SK-N-SH (cell line): Measurements from ENCODE around the gene PDXDC1. TPM values are rescaled to one million over a fixed set of nuclear protein-coding genes. Genes with fewer than 3 reads are reported as not detected.
"Not testable (repeated sequence)": the region's sequence is repeated elsewhere in the genome, so short reads cannot be mapped to it uniquely, and the experiment has no call there.

Experiments used
- CTCF ChIA-PET: fragments of 300-600, 350-600 bp; formaldehyde crosslinking; extraction: SDS; loops from one replicate; lab custom pipeline; 2021; lab: Yijun Ruan, JAX
- POLR2A ChIA-PET: fragments of 350-600 bp; sonication (Branson Sonifier 250); formaldehyde crosslinking; extraction: SDS; loops from one replicate; lab custom pipeline; 2020; ENCODE audit warnings: antibody characterized with exemption, inconsistent platforms; lab: Yijun Ruan, JAX
- DNase-seq: peaks from one replicate; pipeline ENCODE4 v3.0.0; 2012
- H2AFZ ChIP-seq: fragments of 200-600 bp; sonication (generic); 2 replicates; pipeline ENCODE4 v1.8.1; 2016; ENCODE audit warnings: antibody characterized with exemption, mild to moderate bottlenecking, low read depth
- H3F3A ChIP-seq: fragments of 200-600 bp; sonication (generic); replicated peaks from 2 replicates; pipeline ENCODE3; 2016; ENCODE audit warnings: antibody characterized with exemption, mild to moderate bottlenecking; ENCODE audit not compliant: insufficient read depth
- H3K27ac ChIP-seq, 2 experiments: fragments of 200-500 bp in 1 of 2; fragments of 200-600 bp in 1 of 2; sonication (Bioruptor generic) in 1 of 2; sonication (generic), shearing (Covaris generic) in 1 of 2; 2 replicates each; pipeline versions ENCODE4 v1.5.1 to v1.6.1; 2014 to 2016; ENCODE audit warnings: low read depth in 2 of 2, inconsistent platforms in 1 of 2, low read length in 1 of 2, mild to moderate bottlenecking in 1 of 2, mixed read lengths in 1 of 2
- H3K27me3 ChIP-seq: fragments of 200-600 bp; sonication (generic), shearing (Covaris generic); 2 replicates; pipeline ENCODE4 v1.6.1; 2016; ENCODE audit warnings: mixed run types; ENCODE audit not compliant: insufficient read depth
- H3K36me3 ChIP-seq, 2 experiments: fragments of 200-500 bp in 1 of 2; fragments of 200-600 bp in 1 of 2; sonication (Bioruptor generic) in 1 of 2; sonication (generic) in 1 of 2; replicated peaks in 1 of 2; 2 replicates each; pipeline versions ENCODE3 to v1.5.1; 2014 to 2016; ENCODE audit warnings: low read length in 1 of 2, mild to moderate bottlenecking in 1 of 2; ENCODE audit not compliant: insufficient read depth in 2 of 2, control insufficient read depth in 1 of 2
- H3K4me1 ChIP-seq, 2 experiments: fragments of 200-500 bp in 1 of 2; fragments of 200-600 bp in 1 of 2; sonication (Bioruptor generic) in 1 of 2; sonication (generic), shearing (Covaris generic) in 1 of 2; 2 replicates each; pipeline versions ENCODE4 v1.5.1 to v1.6.1; 2014 to 2016; ENCODE audit warnings: low read depth in 1 of 2, low read length in 1 of 2, mixed run types in 1 of 2; ENCODE audit not compliant: insufficient read depth in 2 of 2, control insufficient read depth in 1 of 2
- H3K4me2 ChIP-seq: fragments of 200-600 bp; sonication (generic), shearing (Covaris generic); 2 replicates; pipeline ENCODE4 v1.6.1; 2017; ENCODE audit warnings: mixed run types
- H3K4me3 ChIP-seq, 2 experiments: fragments of 200-500 bp in 1 of 2; fragments of 200-600 bp in 1 of 2; sonication (Bioruptor generic) in 1 of 2; sonication (generic), shearing (Covaris generic) in 1 of 2; 2 replicates each; pipeline versions ENCODE4 v1.5.1 to v1.8.1; 2014 to 2016; ENCODE audit warnings: low read depth in 2 of 2, inconsistent platforms in 1 of 2, low read length in 1 of 2, mild to moderate bottlenecking in 1 of 2, mixed read lengths in 1 of 2, moderate library complexity in 1 of 2
- H3K79me2 ChIP-seq: fragments of 200-600 bp; sonication (generic); 2 replicates; pipeline ENCODE4 v1.8.1; 2017; ENCODE audit warnings: mild to moderate bottlenecking; ENCODE audit not compliant: insufficient read depth
- H3K9ac ChIP-seq: fragments of 200-600 bp; sonication (generic); 2 replicates; pipeline ENCODE4 v1.6.1; 2017; ENCODE audit warnings: mixed run types
- H3K9me2 ChIP-seq: fragments of 200-600 bp; sonication (generic); 2 replicates; pipeline ENCODE4 v1.6.1; 2017; ENCODE audit warnings: mixed run types
- H3K9me3 ChIP-seq: fragments of 200-600 bp; sonication (generic); 2 replicates; pipeline ENCODE4 v1.6.1; 2017; ENCODE audit warnings: mixed run types, mild to moderate bottlenecking, moderate library complexity
- H4K20me1 ChIP-seq: fragments of 200-600 bp; sonication (generic); 2 replicates; pipeline ENCODE4 v1.6.1; 2017; ENCODE audit warnings: mild to moderate bottlenecking, mixed run types; ENCODE audit not compliant: insufficient read depth
- POLR2AphosphoS5 ChIP-seq: IDR thresholded peaks from 2 replicates; pipeline ENCODE4 v1.6.1; 2012; ENCODE audit warnings: low read depth, low read length
- WGBS: methylation state at CpG from one replicate; pipeline ENCODE4 v1.1.6; 2017; ENCODE audit warnings: low lambda C conversion rate; 5-methylcytosine and 5-hydroxymethylcytosine counted together
- polyA plus RNA-seq, 3 experiments: library from polyadenylated mRNA; depleted of rRNA; stranded (reverse); fragments of >200 nt; gene quantifications; 2 replicates each; pipeline ENCODE4 v1.2.3, GENCODE V29; 2012

The PDXDC1 gene
- polyA plus RNA-seq, 1 of the 3 experiments (the other 2 are of a cell fraction), result 37.4 TPM

DNA sequence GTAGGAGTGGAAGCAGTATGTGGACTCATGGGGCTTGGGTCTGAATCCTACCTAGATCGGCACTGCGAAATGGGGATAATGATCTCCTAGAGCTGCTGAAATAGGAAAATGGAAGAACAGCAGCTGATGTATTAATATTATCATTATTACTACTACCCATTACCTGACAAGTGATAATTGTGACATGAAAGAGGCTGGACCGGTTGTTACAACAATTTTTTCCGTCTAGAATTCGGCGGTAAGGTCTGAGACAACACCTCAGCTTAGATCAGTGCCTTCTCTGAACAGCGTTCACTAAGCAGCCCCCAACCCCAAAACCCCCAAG, 533 bp upstream of the PDXDC1 start:
- H3K9me2 ChIP-seq, H3K4me1 ChIP-seq, H3K9me3 ChIP-seq, POLR2A ChIA-PET, H3K27me3 ChIP-seq, H3F3A ChIP-seq, DNase-seq: not testable (repeated sequence)
- Histone ChIP-seq H3K9ac (peak overlapping the region; percentile 95), H2AFZ (peak overlapping the region; percentile 97), H3K4me3 (peak overlapping the region; percentile 79 to 89), H3K79me2 (peaks cover 47% of the 10 kb centered on the region), H4K20me1 (peaks cover 28% of the 10 kb centered on the region), H3K4me2 (peak overlapping the region; percentile 82)
- WGBS, result 2% methylated on average over 7 of the region's 7 CpGs
- peak; percentile 19; the same call in 1 of the 2 replicates for TF ChIP-seq POLR2AphosphoS5
- TF ChIP-seq, all 33 proteins: peak for 1; not testable (repeated sequence) for 32
- CTCF ChIA-PET, result interaction anchor here (1.2 kb wide), 1 partner anchor 11 kb away, joined by 3 read pairs; no protein-coding TSS in a partner anchor
- H3K27ac ChIP-seq, result peak overlapping the region; percentile 62 to 67; a peak in 3 of 4 replicates
- not testable (repeated sequence) for H3K36me3 ChIP-seq

DNA sequence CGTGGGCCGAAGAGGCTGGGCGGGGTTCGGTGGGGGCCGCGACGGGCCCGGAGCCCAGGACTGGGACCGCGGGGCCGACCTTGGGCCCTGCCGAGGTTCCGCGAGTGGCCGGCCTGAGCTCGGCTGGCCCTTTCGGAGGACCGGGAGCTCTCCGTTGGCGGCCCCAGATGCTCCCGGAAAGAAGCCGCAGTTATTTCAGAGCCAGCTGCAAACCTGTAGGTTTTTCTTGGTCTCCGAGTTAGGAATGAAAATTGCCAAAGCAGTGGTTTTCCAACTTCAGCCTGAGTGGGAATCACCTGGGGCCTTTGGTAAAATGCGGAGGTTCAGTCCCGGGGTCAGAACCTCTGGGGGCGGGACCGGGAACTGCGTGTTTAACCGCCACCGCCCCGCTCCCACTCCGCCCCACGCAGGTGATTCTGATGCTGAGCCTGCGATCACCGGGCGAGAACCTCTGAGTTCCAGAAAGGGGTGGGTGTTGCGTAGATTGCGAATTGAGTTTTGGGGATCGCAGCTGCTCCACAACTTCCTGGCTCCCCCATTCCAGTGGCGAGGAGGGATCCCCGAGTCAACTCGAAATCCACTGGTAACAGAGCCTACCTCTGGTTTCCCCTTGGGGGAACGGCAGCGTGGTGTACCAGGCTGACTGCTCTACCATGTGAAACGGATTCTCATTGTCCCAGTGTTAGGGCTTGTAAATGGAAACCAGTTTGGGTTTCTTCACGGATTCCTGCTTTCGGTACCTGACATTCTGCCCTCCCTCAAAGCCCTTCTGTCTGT, 780 bp downstream of the PDXDC1 start:
- H3F3A ChIP-seq, H3K27me3 ChIP-seq, POLR2A ChIA-PET, H3K36me3 ChIP-seq, H3K4me1 ChIP-seq, H3K9me3 ChIP-seq, H3K9me2 ChIP-seq: not testable (repeated sequence)
- H3K4me3 ChIP-seq, result peak overlapping the region; percentile 79 to 89
- peaks cover 41% of the 10 kb centered on the region for H4K20me1 ChIP-seq
- peak; percentile 47 for DNase-seq
- peak overlapping the region; percentile 95 for H3K9ac ChIP-seq
- H3K4me2 ChIP-seq, result peak overlapping the region; percentile 82
- peaks cover 60% of the 10 kb centered on the region for H3K79me2 ChIP-seq
- CTCF ChIA-PET, result interaction anchor here (1.2 kb wide), 1 partner anchor 13 kb away, joined by 3 read pairs; no protein-coding TSS in a partner anchor
- WGBS, result 13% methylated on average over 20 of the region's 47 CpGs
- peak overlapping the region in 1 of 2 experiments; percentile 67; a peak in 1 of 4 replicates for H3K27ac ChIP-seq
- peak overlapping the region; percentile 97 for H2AFZ ChIP-seq

- DNase-seq, POLR2A ChIA-PET, H3K9me2 ChIP-seq, H3K4me1 ChIP-seq, H3K9me3 ChIP-seq, H3K36me3 ChIP-seq, H3F3A ChIP-seq, H2AFZ ChIP-seq, H3K9ac ChIP-seq, CTCF ChIA-PET, H3K27me3 ChIP-seq, H3K27ac ChIP-seq: not testable (repeated sequence)
- H4K20me1 ChIP-seq, result peaks cover 57% of the 10 kb centered on the region
- H3K79me2 ChIP-seq, result peaks cover 76% of the 10 kb centered on the region
- peak overlapping the region; percentile 82; the same call in 1 of the 2 replicates for H3K4me2 ChIP-seq
- H3K4me3 ChIP-seq, result 0 out of 4 replicates have a peak overlapping the region, but pooled peaks of 1 of the 2 experiments have one; percentile 89
- WGBS, result 90% methylated on average over 16 of the region's 16 CpGs
These were observed 2.3 kb downstream of the PDXDC1 start for GRCh38 chr16:14976971-14977736.

DNA sequence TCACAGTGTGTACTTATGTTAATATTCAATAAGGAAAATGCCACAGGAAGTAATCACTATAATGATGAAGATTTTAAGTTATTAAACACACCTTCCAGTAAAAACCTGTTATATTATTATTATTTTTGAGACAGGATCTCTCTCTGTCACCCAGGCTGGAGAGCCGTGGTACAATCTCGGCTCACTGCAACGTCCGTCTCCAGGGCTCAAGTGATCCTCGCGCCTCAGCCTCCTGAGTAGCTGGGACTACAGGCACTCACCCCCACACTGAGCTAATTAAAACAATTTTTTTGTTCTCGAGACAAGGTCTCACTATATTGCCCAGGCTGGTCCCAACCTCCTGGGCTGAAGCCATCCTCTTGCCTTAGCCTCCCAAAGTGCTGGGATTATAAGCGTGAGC, 3.5 kb downstream of the PDXDC1 start:
- H3K4me3 ChIP-seq, CTCF ChIA-PET, H3K27ac ChIP-seq, H3K9me2 ChIP-seq, H3K36me3 ChIP-seq, H3F3A ChIP-seq, H3K4me2 ChIP-seq, H3K4me1 ChIP-seq, H3K9me3 ChIP-seq, H3K27me3 ChIP-seq, POLR2A ChIA-PET, H2AFZ ChIP-seq, H3K9ac ChIP-seq, DNase-seq: not testable (repeated sequence)
- 97% methylated on average over 8 of the region's 8 CpGs for WGBS
- H3K79me2 ChIP-seq, result peaks cover 86% of the 10 kb centered on the region
- peaks cover 67% of the 10 kb centered on the region for H4K20me1 ChIP-seq

GRCh38 chr16:14978908-14979307, 4.1 kb downstream of the PDXDC1 start:
- H3K36me3 ChIP-seq, result not testable (repeated sequence)
- peaks cover 72% of the 10 kb centered on the region for H4K20me1 ChIP-seq
- peaks cover 91% of the 10 kb centered on the region for H3K79me2 ChIP-seq

DNA sequence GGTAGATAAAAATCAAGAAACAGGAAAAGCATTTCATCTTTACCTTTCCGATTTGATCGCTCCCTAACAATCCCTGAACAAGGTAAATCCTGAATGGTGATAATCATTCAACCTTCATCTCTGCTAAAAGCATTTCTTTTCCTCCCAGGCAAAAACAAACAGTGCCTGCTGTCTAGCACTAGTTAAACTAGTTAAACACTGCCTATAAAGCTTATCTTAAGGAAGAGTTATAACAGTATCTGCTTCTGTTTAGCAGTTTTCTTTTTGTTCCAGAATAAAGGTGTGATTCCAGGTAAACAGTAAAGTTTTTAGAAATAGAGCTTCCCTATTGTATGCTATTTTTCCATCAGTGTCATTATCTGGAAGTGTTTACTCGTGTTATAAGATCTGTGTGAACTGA, 6.4 kb downstream of the PDXDC1 start:
- POLR2A ChIA-PET, H3F3A ChIP-seq, H3K4me3 ChIP-seq, H3K27me3 ChIP-seq, H2AFZ ChIP-seq, H3K27ac ChIP-seq, CTCF ChIA-PET, DNase-seq, H3K9ac ChIP-seq, H3K4me2 ChIP-seq, H3K4me1 ChIP-seq, H3K9me2 ChIP-seq, H3K9me3 ChIP-seq: not testable (repeated sequence)
- Histone ChIP-seq H4K20me1 (peaks cover 85% of the 10 kb centered on the region), H3K79me2 (peaks cover 92% of the 10 kb centered on the region), H3K36me3 (peaks cover 0 to 17% of the 10 kb centered on the region in 2 experiments)
- WGBS, result 71% methylated on average over 3 of the region's 3 CpGs

More at GRCh38 chr16:14978908-14979307, 4.1 kb downstream of the PDXDC1 start:
- CTCF ChIA-PET, H3K9me2 ChIP-seq, H3K9me3 ChIP-seq, H2AFZ ChIP-seq, H3K4me2 ChIP-seq, H3K9ac ChIP-seq, DNase-seq, H3K4me1 ChIP-seq, H3F3A ChIP-seq, POLR2A ChIA-PET, H3K4me3 ChIP-seq, H3K27me3 ChIP-seq, H3K27ac ChIP-seq: not testable (repeated sequence)
- WGBS, result 92% methylated on average over 4 of the region's 4 CpGs
